ENCODE data around the gene VSIR. TPM values are rescaled to one million over a fixed set of nuclear protein-coding genes. Genes with fewer than 3 reads are reported as not detected.

The VSIR gene
- total and polyA plus RNA-seq, 9 of the 15 experiments (the other 6 are each of a cell fraction or from before 2014, with no cell fraction given): 0.14 to 20.5 (median 9.3) TPM

- TF ChIP-seq ZNF780A (CRISPR knock-in tag; IDR thresholded peaks at IDR 0.05): 0 out of 2 replicates have a peak, but pooled peaks have one; percentile 42
- no peak for TF ChIP-seq SREBF2 (CRISPR knock-in tag; IDR thresholded peaks at IDR 0.05)
- TF ChIP-seq ZNF75A (CRISPR knock-in tag; IDR thresholded peaks at IDR 0.05): no peak
- 0 out of 2 replicates have a peak, but pooled peaks have one; percentile 43 for TF ChIP-seq HBP1 (CRISPR knock-in tag; IDR thresholded peaks at IDR 0.05)
- TF ChIP-seq HOMEZ (CRISPR knock-in tag; IDR thresholded peaks at IDR 0.05): 0 out of 2 replicates have a peak, but pooled peaks have one; percentile 27
- TF ChIP-seq CBX1 (IDR thresholded peaks at IDR 0.05; ENCODE audit: low read depth): 0 out of 2 replicates have a peak, but pooled peaks have one; percentile 35
- TF ChIP-seq ZNF583 (CRISPR knock-in tag; IDR thresholded peaks at IDR 0.05): 0 out of 2 replicates have a peak, but pooled peaks have one; percentile 24
These were observed 19.3 kb downstream of the VSIR start (continued) for GRCh38 chr10:71753960-71754505.
